Measurements from ENCODE around the gene TYMS. TPM values are rescaled to one million over a fixed set of nuclear protein-coding genes. Genes with fewer than 3 reads are reported as not detected.

Gene TYMS
- total and polyA plus RNA-seq, 9 of the 15 experiments (the other 6 are each of a cell fraction or from before 2014, with no cell fraction given), result 69.1 to 409 (median 175) TPM

GRCh38 chr18:657311-658000, at the start of gene TYMS (continued):
- TF ChIP-seq RHOXF2B (CRISPR knock-in tag; conservative IDR thresholded peaks at IDR 0.05) (no peak), L3MBTL2 (IDR thresholded peaks at IDR 0.05) (peak; percentile 72), ATF7 (IDR thresholded peaks at IDR 0.05) (no peak), ZNF140 (CRISPR knock-in tag; IDR thresholded peaks at IDR 0.05) (no peak), RBBP5 (IDR thresholded peaks at IDR 0.05; ENCODE audit: borderline replicate concordance, insufficient read depth, low read length, poor library complexity, severe bottlenecking) (peak; percentile 99), USF1 (CRISPR knock-in tag; IDR thresholded peaks at IDR 0.05) (no peak), ATF2 (CRISPR knock-in tag; IDR thresholded peaks at IDR 0.05) (no peak), ZNF232 (CRISPR knock-in tag; IDR thresholded peaks at IDR 0.05) (no peak), LCOR (CRISPR knock-in tag; IDR thresholded peaks at IDR 0.05) (no peak), KDM2B (CRISPR knock-in tag; IDR thresholded peaks at IDR 0.05) (no peak), E2F6 (IDR thresholded peaks at IDR 0.05; ENCODE audit: borderline replicate concordance in 1 of 2, extremely low read depth in 1 of 2, insufficient read depth in 1 of 2, insufficient read length in 1 of 2, low read depth in 1 of 2, low read length in 1 of 2, poor library complexity in 1 of 2, severe bottlenecking in 1 of 2) (peak; percentile 73 to 93), ELF1 (tag; IDR thresholded peaks at IDR 0.05) (no peak; the same call in 1 of the 2 replicates), YBX1 (IDR thresholded peaks at IDR 0.05) (no peak), VEZF1 (CRISPR knock-in tag; IDR thresholded peaks at IDR 0.05) (peak; percentile 60), NFIC (IDR thresholded peaks at IDR 0.05) (peak; percentile 44), TAF15 (IDR thresholded peaks at IDR 0.05; ENCODE audit: low read depth, low read length) (no peak), WHSC1 (IDR thresholded peaks at IDR 0.05; ENCODE audit: low read length) (no peak), SAFB (IDR thresholded peaks at IDR 0.05; ENCODE audit: borderline replicate concordance, low read depth, low read length) (peak; percentile 47; the same call in 1 of the 2 replicates), TARDBP (IDR thresholded peaks at IDR 0.05) (peak; percentile 18; the same call in 1 of the 2 replicates), MCM5 (IDR thresholded peaks at IDR 0.05; ENCODE audit: low read depth) (no peak), PML (IDR thresholded peaks at IDR 0.05; ENCODE audit: low read length) (peak; percentile 58), MED1 (CRISPR knock-in tag; IDR thresholded peaks at IDR 0.05; ENCODE audit: borderline replicate concordance) (no peak), ZNF778 (CRISPR knock-in tag; IDR thresholded peaks at IDR 0.05) (no peak), SIX5 (IDR thresholded peaks at IDR 0.05; ENCODE audit: borderline replicate concordance in 1 of 2, insufficient read depth in 1 of 2, low read depth in 1 of 2, low read length in 2 of 2) (no peak), POLR2H (tag; IDR thresholded peaks at IDR 0.05; ENCODE audit: low read depth) (no peak), BRD4 (IDR thresholded peaks at IDR 0.05) (peak; percentile 58)
